Activated T-cell treated with anti-CD3 and anti-CD28 coated beads, Interleukin-2, amount 50 U/mL, for 72 hours (primary cell): ENCODE data around the gene IGFALS. TPM values are rescaled to one million over a fixed set of nuclear protein-coding genes. Genes with fewer than 3 reads are reported as not detected.

Source experiments
- ATAC-seq, 2 donors: fragments of 150-1000 bp; cut with Tn5 transposase; replicated peaks in 1 of 2; 2 replicates each; pipeline ENCODE4 v1.10.0; 2021; ENCODE audit warnings: moderate library complexity in 2 of 2, mild to moderate bottlenecking in 1 of 2
- DNase-seq, 2 donors: peaks; one replicate each; pipeline ENCODE4 v3.0.0; 2021 to 2022; ENCODE audit warnings: mixed read lengths in 1 of 2
- H3K27ac Mint-ChIP-seq: one replicate; pipeline ENCODE4 v1.8.0; 2022; ENCODE audit warnings: mild to moderate bottlenecking, moderate library complexity, mixed read lengths
- H3K27me3 Mint-ChIP-seq: one replicate; pipeline ENCODE4 v1.8.0; 2022; ENCODE audit warnings: low read depth, mixed read lengths
- H3K36me3 Mint-ChIP-seq, 2 donors: one replicate each; pipeline ENCODE4 v1.8.0; 2022; ENCODE audit warnings: mixed read lengths in 2 of 2, mild to moderate bottlenecking in 1 of 2; ENCODE audit not compliant: insufficient read depth in 2 of 2
- H3K4me1 Mint-ChIP-seq: one replicate; pipeline ENCODE4 v1.8.0; 2022; ENCODE audit warnings: low read depth, mixed read lengths
- H3K4me3 Mint-ChIP-seq, 2 donors: one replicate each; pipeline ENCODE4 v1.8.0; 2022; ENCODE audit warnings: mild to moderate bottlenecking in 2 of 2, mixed read lengths in 2 of 2, moderate library complexity in 2 of 2
- H3K9me3 Mint-ChIP-seq, 2 donors: one replicate each; pipeline ENCODE4 v1.8.0; 2022; ENCODE audit warnings: mixed read lengths in 2 of 2
- total RNA-seq, 2 donors: library from RNA; stranded (reverse); gene quantifications; one replicate each; pipeline ENCODE4 v1.2.3, GENCODE V29; 2022

IGFALS gene
- total RNA-seq, 2 donors from 2014 or later, result 0.14 to 0.37 TPM

DNA sequence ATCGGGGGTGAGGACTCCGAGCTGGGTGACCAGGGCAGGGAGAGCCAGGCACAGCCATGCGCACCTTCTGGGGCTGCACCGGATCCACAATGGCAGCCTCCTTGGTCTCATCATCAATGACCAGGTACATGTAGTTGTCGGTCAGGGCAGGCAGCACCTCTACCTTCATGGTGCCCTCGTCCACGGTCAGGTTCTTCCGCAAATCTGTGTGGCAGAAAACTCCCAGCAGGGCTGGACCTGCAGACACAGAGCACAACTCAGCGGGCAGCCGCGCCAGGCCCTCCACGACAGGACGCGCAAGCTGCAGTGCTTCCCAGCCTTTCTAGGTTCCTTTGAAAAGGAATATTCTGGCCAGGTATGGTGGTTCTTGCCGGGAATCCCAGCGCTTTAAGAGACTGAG is 29.3 kb upstream of the IGFALS start:
- DNase-seq (no peak), ATAC-seq (no peak)
- H3K36me3 Mint-ChIP-seq, result peaks cover 0 to 2% of the 10 kb centered on the region in 2 donors
- H3K9me3 Mint-ChIP-seq, result no peaks in the 10 kb centered on the region
- H3K4me3 Mint-ChIP-seq, result no peak overlapping the region
- no peaks in the 10 kb centered on the region for H3K27me3 Mint-ChIP-seq
- peaks cover 14% of the 10 kb centered on the region for H3K4me1 Mint-ChIP-seq
- H3K27ac Mint-ChIP-seq, result no peak overlapping the region

DNA sequence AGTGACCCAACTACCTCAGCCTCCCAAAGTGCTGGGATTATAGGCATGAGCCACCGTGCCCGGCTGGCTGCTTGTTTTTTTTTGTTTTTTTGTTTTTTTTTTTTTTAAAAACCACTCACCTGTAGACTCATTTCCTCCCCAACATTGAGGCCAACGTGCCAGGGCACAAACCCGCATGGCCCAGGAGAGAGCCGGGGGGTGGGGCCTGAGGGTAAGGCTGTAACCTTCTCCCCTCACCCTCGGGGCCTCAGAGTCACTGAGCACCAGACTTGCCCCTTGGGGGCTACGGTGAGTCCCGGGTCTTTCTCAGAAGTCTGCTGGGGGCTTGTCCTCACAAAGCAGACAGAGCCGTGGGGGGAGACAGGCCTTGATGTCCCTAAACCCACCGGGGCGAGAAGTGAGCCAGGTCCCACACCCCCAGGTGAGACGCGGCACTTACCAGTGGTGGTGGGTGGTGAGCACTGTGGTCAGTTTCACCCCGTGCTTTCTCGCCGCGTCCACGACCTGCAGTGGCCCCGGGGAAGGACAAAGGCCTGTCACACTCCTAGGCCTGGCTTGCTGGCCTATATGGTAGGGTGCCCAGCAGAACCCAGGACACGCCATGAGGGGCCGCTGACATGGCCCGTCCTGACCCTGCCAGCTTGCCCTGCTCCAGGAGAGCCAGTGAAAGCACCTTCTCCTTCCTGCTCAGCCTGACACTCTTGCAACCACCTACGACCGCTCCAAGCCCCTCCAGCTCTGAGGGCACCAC is 28.5 kb upstream of the IGFALS start:
- DNase-seq, result no peak
- no peak for ATAC-seq
- Mint-ChIP-seq H3K36me3 (peaks cover 0 to 2% of the 10 kb centered on the region in 2 donors), H3K9me3 (no peaks in the 10 kb centered on the region), H3K4me3 (no peak overlapping the region), H3K4me1 (peaks cover 8% of the 10 kb centered on the region), H3K27me3 (no peaks in the 10 kb centered on the region), H3K27ac (no peak overlapping the region)

DNA sequence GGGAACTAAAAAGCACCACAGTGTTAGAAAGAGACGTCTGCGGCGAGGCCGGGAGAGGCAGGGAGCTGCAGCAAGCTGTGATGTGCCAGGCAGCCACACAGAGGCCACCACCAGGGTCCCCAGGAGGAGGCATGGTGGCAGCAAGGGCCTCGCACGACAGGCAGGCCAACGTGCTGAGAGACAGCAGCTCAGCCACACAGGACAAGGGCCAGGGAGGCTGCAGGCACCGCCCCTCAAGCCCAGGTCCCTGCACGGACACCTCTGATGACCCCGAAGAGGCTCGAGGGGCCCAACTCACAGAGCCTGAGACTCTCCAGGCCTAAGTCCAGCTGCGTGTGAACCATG is 27.4 kb upstream of the IGFALS start:
- Mint-ChIP-seq H3K9me3 (no peaks in the 10 kb centered on the region), H3K4me1 (peaks cover 8% of the 10 kb centered on the region), H3K36me3 (no peaks in the 10 kb centered on the region)

DNA sequence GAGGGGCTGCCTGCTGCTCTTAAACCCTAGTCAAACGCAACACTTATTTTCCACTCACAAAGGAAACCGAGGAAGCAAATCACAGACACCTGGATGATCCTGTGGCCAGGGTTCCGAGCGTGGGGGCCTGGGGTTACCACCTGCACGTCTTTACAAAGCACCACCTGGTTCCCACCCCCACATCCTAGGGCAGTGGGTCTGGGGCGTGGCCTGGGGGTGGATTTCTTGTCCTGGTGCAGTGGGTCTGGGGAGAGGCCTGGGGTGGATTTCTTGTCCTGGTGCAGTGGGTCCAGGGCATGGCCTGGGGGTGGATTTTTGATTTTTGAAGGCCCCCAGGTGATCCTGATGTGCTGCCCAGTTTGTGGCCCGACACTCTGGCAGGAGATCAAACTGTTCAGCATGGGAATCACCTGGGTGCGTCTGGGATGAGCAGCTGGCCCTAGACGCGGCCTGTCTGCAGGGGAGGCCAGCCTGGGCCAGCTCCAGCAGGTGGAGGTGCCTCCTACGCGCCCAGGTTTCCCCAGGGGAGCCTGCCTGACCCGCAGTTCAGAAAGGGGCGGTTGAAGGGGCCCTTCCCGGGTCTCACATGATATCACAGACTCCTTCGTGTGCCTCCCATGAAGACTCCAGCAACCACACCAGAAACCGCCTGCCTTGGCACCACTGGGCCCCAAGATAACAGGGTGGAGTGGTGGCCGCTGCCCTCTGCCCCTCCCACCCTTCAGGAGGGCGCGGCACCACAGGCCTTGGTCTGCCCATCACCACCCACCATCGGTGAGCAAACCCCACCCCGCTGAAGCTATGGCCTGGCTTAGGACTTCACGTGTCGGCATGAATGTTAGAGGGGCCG is 26.8 kb upstream of the IGFALS start:
- no peaks in the 10 kb centered on the region for H3K9me3 Mint-ChIP-seq
- H3K27ac Mint-ChIP-seq, result no peak overlapping the region
- no peaks in the 10 kb centered on the region for H3K36me3 Mint-ChIP-seq
- DNase-seq (no peak), ATAC-seq (no peak)
- H3K4me3 Mint-ChIP-seq, result no peak overlapping the region
- peaks cover 8% of the 10 kb centered on the region for H3K4me1 Mint-ChIP-seq
- H3K27me3 Mint-ChIP-seq, result no peaks in the 10 kb centered on the region

More for the DNA sequence above, 27.4 kb upstream of the IGFALS start:
- ATAC-seq, result no peak
- Mint-ChIP-seq H3K27me3 (no peaks in the 10 kb centered on the region), H3K4me3 (no peak overlapping the region), H3K27ac (no peak overlapping the region)
- no peak for DNase-seq

DNA sequence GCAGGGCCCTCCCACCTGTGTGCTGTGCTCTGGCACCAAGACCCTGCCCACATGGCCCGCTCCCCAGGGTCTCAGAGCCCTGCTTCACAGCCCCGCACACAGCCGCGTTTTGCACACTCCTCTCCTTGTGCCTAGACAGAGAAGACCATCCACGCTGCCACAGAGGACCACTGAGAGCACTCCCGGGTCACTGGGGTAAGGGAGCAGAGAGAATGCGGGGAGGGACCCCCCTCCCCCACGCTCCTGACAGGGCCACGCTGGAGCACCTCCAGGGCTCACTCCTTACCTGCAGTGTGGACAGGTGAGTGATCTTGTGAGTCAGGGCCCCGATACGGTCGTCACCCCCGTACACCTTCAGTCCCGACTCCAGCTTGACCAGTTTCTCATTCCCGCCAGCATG is 26.1 kb upstream of the IGFALS start:
- no peak for DNase-seq
- Mint-ChIP-seq H3K4me3 (no peak overlapping the region), H3K9me3 (no peaks in the 10 kb centered on the region), H3K36me3 (no peaks in the 10 kb centered on the region), H3K27me3 (no peaks in the 10 kb centered on the region), H3K27ac (no peak overlapping the region), H3K4me1 (peaks cover 4% of the 10 kb centered on the region)
- no peak for ATAC-seq

DNA sequence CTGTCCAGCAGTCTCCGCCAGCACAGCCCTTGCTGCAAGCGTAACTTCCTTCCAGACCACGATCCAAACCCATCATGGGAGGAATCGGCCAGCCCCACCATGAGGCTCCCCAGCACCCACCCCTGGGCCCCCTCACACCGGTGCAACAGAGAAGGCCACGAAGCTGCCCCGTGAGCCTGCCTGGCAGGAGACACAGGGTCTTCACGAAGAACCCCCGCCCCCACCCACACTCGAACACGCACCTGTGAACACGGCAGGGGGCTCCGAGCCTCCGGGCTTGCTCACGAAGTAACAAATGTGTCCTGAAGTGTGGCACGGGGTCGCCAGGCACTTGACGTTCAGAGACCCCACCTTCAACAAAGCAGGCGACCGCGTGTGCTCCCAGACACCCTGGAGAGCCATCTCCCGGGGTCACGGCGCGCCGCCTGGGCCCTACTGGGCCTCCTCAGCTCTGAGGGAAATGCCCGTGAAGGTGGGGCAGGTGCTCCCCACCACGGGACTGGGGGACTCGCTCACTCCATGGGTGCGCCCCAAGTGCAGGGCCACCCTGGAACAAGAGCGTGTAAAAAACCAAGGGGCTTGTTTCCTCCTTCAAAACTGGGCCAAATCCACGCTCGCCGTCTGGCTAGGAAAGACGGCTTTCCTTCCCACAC is 25.5 kb upstream of the IGFALS start:
- H3K36me3 Mint-ChIP-seq, result no peaks in the 10 kb centered on the region

DNA sequence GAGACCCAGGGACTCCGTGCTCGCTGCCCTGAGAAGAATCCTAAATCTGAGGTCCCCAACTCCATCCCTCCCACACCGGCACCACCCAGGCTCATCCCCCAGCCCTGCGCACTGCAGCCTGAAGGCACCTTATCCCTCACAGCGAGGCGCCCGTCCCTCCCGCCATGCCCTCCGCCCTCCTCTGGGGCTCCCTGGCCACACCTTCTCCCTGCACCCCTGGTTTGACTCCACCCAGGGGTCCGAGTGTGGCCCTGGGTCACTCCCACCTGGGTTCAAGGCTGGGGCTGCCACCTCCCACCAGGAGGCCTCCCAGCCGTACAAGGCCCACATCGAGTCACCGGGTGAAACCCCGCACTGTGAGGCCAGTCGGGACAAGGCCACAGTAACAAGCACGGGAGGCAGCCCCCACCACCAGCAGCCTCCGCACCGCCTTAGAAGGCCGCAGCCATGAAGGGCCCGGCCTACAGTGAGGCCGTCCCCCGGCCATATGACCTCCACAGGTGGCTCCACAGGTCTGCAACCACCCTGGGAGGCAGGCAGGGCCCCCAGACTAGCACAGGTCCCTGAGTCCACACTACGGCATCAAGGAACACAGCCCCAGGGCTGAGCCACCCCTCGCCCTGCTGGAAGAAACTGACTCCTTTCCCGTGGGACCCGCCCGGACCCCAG is 24.8 kb upstream of the IGFALS start:
- Mint-ChIP-seq H3K27ac (no peak overlapping the region), H3K36me3 (no peaks in the 10 kb centered on the region), H3K4me3 (no peak overlapping the region), H3K27me3 (no peaks in the 10 kb centered on the region), H3K9me3 (no peaks in the 10 kb centered on the region), H3K4me1 (no peaks in the 10 kb centered on the region)
- DNase-seq (no peak), ATAC-seq (no peak)

More for the DNA sequence above, 25.5 kb upstream of the IGFALS start:
- no peaks in the 10 kb centered on the region for H3K27me3 Mint-ChIP-seq
- no peaks in the 10 kb centered on the region for H3K4me1 Mint-ChIP-seq
- ATAC-seq (no peak), DNase-seq (no peak)
- no peak overlapping the region for H3K4me3 Mint-ChIP-seq
- no peak overlapping the region for H3K27ac Mint-ChIP-seq
- H3K9me3 Mint-ChIP-seq, result no peaks in the 10 kb centered on the region

DNA sequence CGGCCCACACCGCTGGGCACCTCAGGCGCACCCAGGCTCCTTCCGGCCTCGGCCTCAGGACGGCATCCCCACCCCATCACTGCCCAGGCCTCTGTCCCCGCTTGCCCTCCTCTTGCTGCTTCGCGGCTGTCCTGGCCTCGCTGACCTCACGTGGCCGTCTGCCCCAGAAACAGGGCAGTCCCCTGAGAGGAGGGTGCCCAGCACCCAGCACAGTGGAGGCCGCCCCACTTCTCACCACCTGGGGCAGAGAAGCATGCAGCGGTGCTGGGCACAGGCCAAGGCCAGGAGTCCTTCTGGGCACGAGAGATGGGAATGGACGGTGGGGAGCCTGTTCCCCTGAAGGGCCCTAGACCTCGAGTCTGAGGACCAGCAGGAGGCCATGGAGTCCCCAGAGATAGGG is 24.2 kb upstream of the IGFALS start:
- Mint-ChIP-seq H3K36me3 (no peaks in the 10 kb centered on the region), H3K4me1 (no peaks in the 10 kb centered on the region), H3K9me3 (no peaks in the 10 kb centered on the region), H3K4me3 (no peak overlapping the region), H3K27me3 (no peaks in the 10 kb centered on the region), H3K27ac (no peak overlapping the region)
- ATAC-seq, result no peak
- no peak for DNase-seq

DNA sequence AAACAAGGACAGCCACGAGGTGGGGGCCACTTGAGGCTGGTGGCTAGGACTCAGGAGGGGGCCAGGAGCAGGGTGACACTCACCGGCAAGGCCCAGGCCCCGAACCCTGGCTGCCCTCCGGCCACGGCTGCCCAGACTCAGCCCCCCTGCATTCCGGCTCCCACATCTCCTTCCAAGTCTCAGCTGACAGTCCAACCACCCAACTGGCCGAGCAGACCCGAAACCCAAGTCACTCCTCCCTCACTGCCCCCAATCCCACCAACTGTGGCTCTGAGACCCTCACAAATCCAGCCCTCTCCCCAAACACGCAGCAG is 23.7 kb upstream of the IGFALS start:
- no peak overlapping the region for H3K4me3 Mint-ChIP-seq
- ATAC-seq (no peak), DNase-seq (no peak)
- H3K9me3 Mint-ChIP-seq, result no peaks in the 10 kb centered on the region
- H3K27ac Mint-ChIP-seq, result no peak overlapping the region
- H3K4me1 Mint-ChIP-seq, result peaks cover 4% of the 10 kb centered on the region
- H3K27me3 Mint-ChIP-seq, result no peaks in the 10 kb centered on the region
- no peaks in the 10 kb centered on the region for H3K36me3 Mint-ChIP-seq

DNA sequence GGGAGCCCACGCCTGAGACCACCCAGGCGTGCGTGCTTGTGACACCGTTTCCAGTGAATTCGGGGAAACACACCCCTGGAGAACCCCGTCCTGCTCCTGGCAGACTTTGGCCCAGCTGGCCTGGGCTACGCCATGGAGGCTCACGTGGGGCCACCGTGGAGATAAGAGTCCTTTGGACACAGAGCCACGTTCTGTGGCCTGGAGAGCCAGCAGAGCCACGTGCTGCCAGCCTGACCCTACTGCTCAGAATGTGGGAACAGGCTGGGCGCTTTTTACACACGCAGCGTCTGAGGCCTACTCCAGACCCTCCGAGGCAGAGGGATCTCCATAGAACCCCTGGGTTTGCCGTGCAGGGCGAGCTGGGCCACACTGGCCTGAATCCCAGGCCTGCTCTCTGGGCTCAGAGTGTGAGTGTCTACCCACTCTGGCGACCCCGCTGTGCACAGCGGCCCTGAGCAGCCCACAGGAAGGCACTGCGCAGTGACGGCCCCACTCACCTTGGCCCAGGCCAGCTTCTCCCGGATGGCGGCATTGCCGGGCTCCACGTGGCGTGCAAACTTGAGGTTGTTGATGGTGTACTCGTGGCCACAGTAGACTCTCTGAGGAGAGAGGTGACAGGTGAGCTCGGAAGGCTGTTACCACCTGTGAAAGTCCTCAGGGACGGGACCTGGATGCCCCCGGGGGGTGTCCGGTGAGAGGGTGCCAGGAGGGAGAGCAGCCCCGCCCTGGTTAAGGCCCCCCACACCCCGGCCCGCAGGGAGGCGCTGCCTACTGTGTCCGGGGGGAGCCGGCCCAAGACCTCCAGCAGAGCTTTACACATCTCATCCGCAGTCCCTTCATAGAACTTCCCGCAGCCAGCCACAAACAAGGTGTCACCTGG is 23.1 kb upstream of the IGFALS start:
- H3K4me1 Mint-ChIP-seq, result peaks cover 5% of the 10 kb centered on the region
- no peaks in the 10 kb centered on the region for H3K27me3 Mint-ChIP-seq
- ATAC-seq, result no peak
- no peaks in the 10 kb centered on the region for H3K9me3 Mint-ChIP-seq
- no peaks in the 10 kb centered on the region for H3K36me3 Mint-ChIP-seq
- DNase-seq, result no peak
- H3K4me3 Mint-ChIP-seq, result no peak overlapping the region
- H3K27ac Mint-ChIP-seq, result no peak overlapping the region

DNA sequence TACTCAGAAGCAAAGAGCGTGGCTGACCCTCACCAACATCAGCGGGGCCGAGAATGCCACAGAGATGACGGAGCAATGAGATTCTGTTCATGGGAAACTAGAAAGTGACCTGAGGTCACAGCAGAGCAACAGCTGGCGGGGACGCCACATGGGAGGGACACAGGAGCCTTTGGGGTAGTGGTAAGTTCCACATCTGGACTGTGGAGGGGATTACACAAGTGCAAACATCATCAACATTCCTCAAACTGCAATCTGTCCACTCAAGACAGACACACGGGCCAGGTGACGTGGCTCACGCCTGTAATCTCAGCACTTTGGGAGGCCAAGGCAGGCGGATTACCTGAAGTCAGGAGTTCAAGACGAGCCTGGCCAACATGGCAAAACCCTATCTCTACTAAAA is 22.0 kb upstream of the IGFALS start:
- Mint-ChIP-seq H3K4me1 (peaks cover 5% of the 10 kb centered on the region), H3K9me3 (no peaks in the 10 kb centered on the region), H3K36me3 (no peaks in the 10 kb centered on the region), H3K27ac (no peak overlapping the region), H3K4me3 (no peak overlapping the region), H3K27me3 (no peaks in the 10 kb centered on the region)
- ATAC-seq (no peak), DNase-seq (no peak)

DNA sequence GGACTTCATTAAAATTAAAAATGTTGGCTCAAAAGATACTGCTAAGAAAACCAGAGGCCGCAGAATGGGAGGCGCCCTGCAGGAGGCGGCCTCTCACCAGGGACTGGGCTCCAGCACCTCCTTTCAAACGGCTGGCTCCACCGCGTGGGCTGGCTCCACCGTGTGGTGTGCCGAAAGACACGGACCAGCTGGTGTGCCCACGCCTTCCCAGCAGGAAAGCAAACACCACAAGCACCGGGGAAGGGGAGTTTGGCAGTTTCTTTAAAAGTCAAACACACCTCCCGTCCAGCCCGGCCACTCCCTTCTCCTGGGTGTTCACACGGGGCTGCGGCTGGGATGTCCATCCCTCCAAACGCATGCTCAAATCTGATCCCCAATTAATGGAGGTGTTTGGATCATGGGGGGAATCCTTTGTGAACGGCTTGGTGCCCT is 19.2 kb upstream of the IGFALS start:
- H3K4me3 Mint-ChIP-seq, result no peak overlapping the region
- H3K27ac Mint-ChIP-seq, result no peak overlapping the region
- no peaks in the 10 kb centered on the region for H3K27me3 Mint-ChIP-seq
- ATAC-seq, result peak; percentile 68 to 85
- H3K36me3 Mint-ChIP-seq, result no peaks in the 10 kb centered on the region
- peak; percentile 53 to 59 for DNase-seq
- peaks cover 5% of the 10 kb centered on the region for H3K4me1 Mint-ChIP-seq
- no peaks in the 10 kb centered on the region for H3K9me3 Mint-ChIP-seq
